Measurements from ENCODE around the gene BAHCC1. TPM values are rescaled to one million over a fixed set of nuclear protein-coding genes. Genes with fewer than 3 reads are reported as not detected.

The BAHCC1 gene
- total and polyA plus RNA-seq, 9 of the 15 experiments (the other 6 are each of a cell fraction or from before 2014, with no cell fraction given) = 0.14 to 26.9 (median 5.0) TPM

DNA sequence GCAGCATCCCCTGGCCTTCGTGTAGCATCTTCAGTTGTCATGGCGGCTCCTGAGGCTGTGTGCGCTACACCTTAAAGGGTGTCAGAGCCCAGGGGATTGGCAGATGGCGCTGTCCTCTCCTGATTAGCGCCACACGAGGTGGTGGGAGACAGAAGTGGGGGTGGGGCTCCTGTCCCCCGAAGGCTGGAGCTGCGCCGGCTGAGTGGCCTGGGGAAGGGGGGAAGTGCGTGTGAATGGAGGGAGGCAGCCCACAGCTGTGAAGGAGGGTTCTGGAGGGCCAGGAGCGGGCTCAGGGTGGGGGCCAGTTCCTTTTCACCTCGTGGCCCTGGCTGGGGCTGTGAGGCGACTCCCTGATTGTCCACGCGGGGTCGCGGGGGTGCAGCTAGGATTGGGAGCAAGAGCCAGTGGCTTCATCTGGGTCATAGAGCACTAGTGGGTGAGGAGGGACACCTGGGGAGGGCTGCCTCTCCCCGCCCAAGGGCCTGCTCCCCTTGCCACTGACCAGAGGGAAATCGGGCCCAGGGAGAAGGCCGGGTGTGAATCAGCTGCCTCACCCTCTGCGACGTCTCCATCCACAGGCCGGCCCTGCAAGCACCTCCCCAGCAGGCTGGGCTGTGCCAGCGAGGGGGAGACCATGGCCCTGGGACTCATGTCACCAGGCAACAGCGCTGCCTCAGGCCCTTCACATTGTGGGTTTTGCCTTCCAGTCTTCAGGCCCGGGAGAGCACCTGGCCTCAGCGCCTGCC, 14.1 kb downstream of the BAHCC1 start (continued):
- TF ChIP-seq RHOXF2B (CRISPR knock-in tag; conservative IDR thresholded peaks at IDR 0.05) (no peak), ILK (tag; IDR thresholded peaks at IDR 0.05; ENCODE audit: borderline replicate concordance, low read depth) (no peak), FOXK1 (CRISPR knock-in tag; IDR thresholded peaks at IDR 0.05; ENCODE audit: borderline replicate concordance) (peak; percentile 80; the same call in 1 of the 2 replicates), ZBTB7A (IDR thresholded peaks at IDR 0.05; ENCODE audit: borderline replicate concordance, control insufficient read depth, low read depth, low read length) (peak; percentile 82), RBM25 (IDR thresholded peaks at IDR 0.05; ENCODE audit: low read depth, low read length, severe bottlenecking) (no peak), YBX1 (IDR thresholded peaks at IDR 0.05) (no peak), TCFL5 (CRISPR knock-in tag; conservative IDR thresholded peaks at IDR 0.05) (no peak), VEZF1 (CRISPR knock-in tag; IDR thresholded peaks at IDR 0.05) (peak; percentile 76), MXI1 (IDR thresholded peaks at IDR 0.05; ENCODE audit: low read depth, low read length) (no peak), YY1 (IDR thresholded peaks at IDR 0.05; ENCODE audit: borderline replicate concordance in 1 of 3, control insufficient read depth in 1 of 3, extremely low read depth in 1 of 3, insufficient read depth in 3 of 3, insufficient read length in 1 of 3, insufficient replicate concordance in 2 of 3, low read depth in 1 of 3, low read length in 2 of 3) (peak in 1 of 3 experiments; percentile 75)
- TF ChIP-seq, protein P1, sequence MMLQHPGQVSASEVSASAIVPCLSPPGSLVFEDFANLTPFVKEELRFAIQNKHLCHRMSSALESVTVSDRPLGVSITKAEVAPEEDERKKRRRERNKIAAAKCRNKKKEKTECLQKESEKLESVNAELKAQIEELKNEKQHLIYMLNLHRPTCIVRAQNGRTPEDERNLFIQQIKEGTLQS (IDR thresholded peaks at IDR 0.05) = peak; percentile 37; the same call in 1 of the 2 replicates
- TF ChIP-seq, protein P1 (CRISPR knock-in tag; conservative IDR thresholded peaks at IDR 0.05) = no peak
- TF ChIP-seq, protein P2, sequence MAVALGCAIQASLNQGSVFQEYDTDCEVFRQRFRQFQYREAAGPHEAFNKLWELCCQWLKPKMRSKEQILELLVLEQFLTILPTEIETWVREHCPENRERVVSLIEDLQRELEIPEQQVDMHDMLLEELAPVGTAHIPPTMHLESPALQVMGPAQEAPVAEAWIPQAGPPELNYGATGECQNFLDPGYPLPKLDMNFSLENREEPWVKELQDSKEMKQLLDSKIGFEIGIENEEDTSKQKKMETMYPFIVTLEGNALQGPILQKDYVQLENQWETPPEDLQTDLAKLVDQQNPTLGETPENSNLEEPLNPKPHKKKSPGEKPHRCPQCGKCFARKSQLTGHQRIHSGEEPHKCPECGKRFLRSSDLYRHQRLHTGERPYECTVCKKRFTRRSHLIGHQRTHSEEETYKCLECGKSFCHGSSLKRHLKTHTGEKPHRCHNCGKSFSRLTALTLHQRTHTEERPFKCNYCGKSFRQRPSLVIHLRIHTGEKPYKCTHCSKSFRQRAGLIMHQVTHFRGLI (CRISPR knock-in tag; IDR thresholded peaks at IDR 0.05) = no peak
- TF ChIP-seq, protein P3, sequence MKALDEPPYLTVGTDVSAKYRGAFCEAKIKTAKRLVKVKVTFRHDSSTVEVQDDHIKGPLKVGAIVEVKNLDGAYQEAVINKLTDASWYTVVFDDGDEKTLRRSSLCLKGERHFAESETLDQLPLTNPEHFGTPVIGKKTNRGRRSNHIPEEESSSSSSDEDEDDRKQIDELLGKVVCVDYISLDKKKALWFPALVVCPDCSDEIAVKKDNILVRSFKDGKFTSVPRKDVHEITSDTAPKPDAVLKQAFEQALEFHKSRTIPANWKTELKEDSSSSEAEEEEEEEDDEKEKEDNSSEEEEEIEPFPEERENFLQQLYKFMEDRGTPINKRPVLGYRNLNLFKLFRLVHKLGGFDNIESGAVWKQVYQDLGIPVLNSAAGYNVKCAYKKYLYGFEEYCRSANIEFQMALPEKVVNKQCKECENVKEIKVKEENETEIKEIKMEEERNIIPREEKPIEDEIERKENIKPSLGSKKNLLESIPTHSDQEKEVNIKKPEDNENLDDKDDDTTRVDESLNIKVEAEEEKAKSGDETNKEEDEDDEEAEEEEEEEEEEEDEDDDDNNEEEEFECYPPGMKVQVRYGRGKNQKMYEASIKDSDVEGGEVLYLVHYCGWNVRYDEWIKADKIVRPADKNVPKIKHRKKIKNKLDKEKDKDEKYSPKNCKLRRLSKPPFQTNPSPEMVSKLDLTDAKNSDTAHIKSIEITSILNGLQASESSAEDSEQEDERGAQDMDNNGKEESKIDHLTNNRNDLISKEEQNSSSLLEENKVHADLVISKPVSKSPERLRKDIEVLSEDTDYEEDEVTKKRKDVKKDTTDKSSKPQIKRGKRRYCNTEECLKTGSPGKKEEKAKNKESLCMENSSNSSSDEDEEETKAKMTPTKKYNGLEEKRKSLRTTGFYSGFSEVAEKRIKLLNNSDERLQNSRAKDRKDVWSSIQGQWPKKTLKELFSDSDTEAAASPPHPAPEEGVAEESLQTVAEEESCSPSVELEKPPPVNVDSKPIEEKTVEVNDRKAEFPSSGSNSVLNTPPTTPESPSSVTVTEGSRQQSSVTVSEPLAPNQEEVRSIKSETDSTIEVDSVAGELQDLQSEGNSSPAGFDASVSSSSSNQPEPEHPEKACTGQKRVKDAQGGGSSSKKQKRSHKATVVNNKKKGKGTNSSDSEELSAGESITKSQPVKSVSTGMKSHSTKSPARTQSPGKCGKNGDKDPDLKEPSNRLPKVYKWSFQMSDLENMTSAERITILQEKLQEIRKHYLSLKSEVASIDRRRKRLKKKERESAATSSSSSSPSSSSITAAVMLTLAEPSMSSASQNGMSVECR (CRISPR knock-in tag; IDR thresholded peaks at IDR 0.05) = 0 out of 2 replicates have a peak, but pooled peaks have one; percentile 31
- TF ChIP-seq, protein P4, sequence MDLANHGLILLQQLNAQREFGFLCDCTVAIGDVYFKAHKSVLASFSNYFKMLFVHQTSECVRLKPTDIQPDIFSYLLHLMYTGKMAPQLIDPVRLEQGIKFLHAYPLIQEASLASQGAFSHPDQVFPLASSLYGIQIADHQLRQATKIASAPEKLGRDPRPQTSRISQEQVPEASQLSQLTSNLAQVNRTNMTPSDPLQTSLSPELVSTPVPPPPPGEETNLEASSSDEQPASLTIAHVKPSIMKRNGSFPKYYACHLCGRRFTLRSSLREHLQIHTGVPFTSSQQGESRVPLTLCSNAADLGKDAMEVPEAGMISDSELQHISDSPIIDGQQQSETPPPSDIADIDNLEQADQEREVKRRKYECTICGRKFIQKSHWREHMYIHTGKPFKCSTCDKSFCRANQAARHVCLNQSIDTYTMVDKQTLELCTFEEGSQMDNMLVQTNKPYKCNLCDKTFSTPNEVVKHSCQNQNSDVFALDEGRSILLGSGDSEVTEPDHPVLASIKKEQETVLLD (IDR thresholded peaks at IDR 0.05) = peak; percentile 71
